HG03469 (cell line): ENCODE measurements around the gene METTL26.

Experiments
- ATAC-seq: cut with Tn5 transposase; IDR thresholded peaks from one replicate; pipeline ENCODE4 v1.9.1; 2021; ENCODE audit warnings: mild to moderate bottlenecking, moderate library complexity, moderate number of reproducible peaks; ENCODE audit not compliant: unreplicated experiment

METTL26 gene

GRCh38 chr16:641326-642188 is 5.5 kb upstream of the METTL26 start, which contains the start of gene MCRIP2:
MCRIP2 (plus strand) TSS chr16:641828; CDS start chr16:641992, 164 bp downstream.
- peak; percentile 32 for ATAC-seq

DNA sequence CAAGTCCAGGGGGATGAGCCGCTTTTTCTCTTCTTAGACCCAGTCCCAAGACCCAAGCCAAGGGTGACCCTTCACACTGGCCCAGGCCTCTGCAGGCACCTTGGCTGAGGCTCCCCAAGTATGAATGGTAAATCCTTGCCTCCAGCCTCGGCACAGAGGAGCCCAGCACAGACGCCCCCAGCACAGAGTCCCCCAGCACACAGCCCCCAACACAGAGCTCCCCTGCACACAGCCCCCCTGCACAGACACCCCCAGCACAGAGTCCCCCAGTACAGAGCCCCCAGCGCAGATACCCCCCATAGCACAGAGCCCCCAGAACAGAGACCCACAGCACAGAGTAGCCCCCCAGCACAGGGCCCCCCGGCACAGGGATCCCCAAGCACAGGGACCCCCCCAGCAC is 4.5 kb upstream of the METTL26 start:
- ATAC-seq: no peak

DNA sequence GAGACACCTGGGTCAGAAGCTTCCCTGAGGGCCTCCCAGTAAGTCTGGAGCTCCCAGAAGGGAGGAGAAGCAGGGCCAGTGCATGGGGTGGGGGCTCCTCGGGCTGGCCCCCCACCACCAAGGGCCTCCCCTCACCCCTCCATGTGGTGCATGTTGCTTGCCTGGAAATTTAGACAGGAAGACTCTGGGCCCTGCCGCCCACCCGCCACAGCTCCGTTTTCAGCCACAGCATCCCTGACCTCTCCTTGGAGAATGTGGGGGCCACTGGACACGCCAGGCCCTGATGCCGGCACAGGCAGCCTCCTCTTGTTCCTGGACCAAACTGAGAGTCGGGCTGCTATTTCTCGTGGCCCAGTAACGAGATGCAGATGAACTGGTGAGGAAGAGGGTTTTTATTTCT is 2.7 kb upstream of the METTL26 start:
- no peak for ATAC-seq

DNA sequence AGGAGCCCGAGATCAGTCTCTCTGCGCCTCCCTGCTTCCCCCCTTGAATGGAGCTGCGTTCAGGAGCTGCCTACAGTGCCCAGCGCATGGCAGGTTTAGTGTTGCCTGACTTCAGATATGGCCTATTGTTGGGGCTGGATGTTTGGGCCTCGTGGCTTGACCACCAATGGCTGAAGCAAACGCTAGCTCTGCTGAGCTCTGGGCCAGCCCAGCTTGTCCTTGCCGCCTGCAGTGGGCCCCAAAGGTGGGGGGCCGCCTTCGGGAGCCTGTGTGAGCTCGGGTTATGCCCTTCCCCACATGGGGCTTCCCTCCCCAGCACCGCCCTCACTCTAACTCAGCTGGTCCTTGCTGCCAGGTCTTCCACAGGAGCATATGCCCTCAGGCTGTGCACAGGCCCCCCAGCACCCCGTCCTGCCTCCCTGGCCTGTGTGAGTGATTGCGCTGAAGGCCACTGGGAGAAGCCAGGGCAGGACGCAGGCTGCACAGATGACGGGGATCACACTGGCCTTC is 2.0 kb upstream of the METTL26 start:
- no peak for ATAC-seq

- ATAC-seq: no peak
Measured at GRCh38 chr16:637081-638018, 1.2 kb upstream of the METTL26 start.

- ATAC-seq: no peak
Measured at GRCh38 chr16:635573-636205, 416 bp downstream of the METTL26 start.

DNA sequence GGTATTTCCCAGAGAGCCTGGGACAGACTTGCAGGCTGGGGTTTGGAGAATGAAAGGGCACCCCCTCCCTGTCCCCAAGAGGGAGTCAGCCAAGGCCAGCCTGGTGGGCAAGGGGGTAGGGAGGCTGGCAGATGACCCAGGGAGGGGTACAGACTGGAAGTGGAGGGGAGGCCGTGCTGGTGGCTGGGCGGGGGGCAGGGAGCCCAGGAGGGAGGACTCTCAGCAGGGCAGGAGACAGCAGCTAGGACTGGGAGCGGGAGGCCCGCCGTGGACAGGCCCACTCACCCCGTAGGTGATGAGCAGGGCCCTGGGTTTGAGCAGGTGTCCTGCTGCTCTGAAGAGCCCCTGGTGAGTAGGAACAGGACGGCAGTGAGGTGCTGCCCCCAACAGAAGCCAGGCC is 1.1 kb downstream of the METTL26 start:
- no peak for ATAC-seq

- no peak for ATAC-seq
Measured at GRCh38 chr16:634051-634670, 1.9 kb downstream of the METTL26 start.

- no peak for ATAC-seq
Measured at GRCh38 chr16:633336-634050, 2.6 kb downstream of the METTL26 start.

DNA sequence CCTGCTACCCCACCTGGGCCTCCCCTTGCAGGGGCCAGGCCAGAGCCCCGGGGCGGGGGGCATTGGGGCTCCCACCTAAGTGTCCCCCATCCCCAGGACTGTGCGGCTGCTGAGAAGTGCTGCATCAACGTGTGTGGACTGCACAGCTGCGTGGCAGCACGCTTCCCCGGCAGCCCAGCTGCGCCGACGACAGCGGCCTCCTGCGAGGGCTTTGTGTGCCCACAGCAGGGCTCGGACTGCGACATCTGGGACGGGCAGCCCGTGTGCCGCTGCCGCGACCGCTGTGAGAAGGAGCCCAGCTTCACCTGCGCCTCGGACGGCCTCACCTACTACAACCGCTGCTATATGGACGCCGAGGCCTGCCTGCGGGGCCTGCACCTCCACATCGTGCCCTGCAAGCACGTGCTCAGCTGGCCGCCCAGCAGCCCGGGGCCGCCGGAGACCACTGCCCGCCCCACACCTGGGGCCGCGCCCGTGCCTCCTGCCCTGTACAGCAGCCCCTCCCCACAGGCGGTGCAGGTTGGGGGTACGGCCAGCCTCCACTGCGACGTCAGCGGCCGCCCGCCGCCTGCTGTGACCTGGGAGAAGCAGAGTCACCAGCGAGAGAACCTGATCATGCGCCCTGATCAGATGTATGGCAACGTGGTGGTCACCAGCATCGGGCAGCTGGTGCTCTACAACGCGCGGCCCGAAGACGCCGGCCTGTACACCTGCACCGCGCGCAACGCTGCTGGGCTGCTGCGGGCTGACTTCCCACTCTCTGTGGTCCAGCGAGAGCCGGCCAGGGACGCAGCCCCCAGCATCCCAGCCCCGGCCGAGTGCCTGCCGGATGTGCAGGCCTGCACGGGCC is 3.4 kb downstream of the METTL26 start:
- ATAC-seq: no peak

DNA sequence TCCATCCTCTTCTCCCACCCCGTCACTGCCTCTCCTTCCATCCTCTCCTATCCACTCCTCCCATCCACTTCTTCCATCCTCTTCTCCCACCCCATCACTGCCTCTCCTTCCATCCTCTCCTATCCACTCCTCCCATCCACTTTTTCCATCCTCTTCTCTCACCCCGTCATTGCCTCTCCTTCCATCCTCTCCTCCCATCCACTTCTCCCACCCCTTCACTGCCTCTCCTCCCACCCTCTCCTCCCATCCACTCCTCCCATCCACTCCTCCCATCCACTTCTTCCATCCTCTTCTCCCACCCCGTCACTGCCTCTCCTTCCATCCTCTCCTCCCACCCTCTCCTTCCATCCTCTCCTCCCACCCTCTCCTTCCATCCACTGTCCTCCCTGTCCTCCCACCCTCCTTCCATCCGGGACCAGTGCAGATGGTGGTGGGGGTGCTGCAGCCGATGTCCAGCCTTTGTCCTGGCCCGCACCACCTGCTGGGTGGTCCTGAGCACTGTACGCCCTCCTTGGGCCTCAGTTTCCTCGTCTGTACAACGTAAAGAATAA is 4.2 kb downstream of the METTL26 start:
- ATAC-seq: no peak

- ATAC-seq: no peak
Measured at GRCh38 chr16:630815-631405, 5.2 kb downstream of the METTL26 start, which contains the start of gene WFIKKN1. WFIKKN1 (plus strand) TSS chr16:630985; CDS start chr16:631254, 269 bp downstream.

DNA sequence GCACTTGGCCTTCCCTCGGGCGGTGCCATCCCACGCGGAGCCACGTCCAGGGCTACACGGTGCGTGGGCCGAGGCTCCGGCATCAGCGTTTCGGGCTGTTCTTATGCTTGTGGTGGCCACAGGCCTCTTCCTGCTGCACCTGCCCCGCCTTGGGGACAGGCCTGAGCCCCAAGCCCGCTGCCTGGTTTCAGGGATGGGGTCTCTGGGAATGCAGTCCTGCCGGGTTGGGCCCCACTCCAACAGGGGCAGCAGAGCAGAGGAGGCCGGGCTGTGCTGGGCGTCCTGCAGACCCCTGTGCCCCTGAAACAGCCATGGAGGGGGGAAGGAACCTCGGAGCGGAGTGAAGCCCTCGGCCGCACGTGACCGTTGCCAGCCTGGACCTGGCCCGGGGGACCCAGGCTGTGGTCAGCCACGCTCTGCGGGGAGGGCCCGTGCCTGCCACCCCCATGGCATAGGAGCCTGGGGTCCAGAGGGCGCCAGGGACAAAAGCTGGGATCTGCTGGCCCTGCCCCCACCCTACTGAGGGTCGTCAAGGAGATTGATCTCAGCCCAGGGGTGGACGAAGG is 5.8 kb downstream of the METTL26 start:
- ATAC-seq: no peak

DNA sequence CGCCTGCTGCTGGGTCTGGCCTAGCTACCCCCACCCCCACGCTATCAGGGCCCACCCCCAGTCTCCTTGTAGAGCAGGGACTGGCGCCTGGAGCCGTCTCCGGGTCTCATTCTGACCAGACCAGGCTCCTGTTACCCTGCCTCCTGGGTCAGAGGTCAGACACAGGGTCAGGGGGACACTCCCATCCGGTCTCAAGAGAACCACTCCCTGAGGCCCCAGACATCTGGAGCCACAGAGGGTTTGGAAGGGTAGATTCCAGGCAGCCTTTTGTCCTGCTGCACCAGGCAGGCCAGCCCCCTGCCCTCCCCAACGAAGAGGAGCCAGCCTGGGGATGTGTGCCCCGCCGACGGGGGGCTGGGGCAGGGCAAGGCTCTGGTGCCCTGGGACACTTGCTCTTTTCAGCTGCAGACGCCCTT is 6.3 kb downstream of the METTL26 start:
- ATAC-seq: no peak

GRCh38 chr16:629185-629832 is 6.8 kb downstream of the METTL26 start:
- ATAC-seq: no peak

DNA sequence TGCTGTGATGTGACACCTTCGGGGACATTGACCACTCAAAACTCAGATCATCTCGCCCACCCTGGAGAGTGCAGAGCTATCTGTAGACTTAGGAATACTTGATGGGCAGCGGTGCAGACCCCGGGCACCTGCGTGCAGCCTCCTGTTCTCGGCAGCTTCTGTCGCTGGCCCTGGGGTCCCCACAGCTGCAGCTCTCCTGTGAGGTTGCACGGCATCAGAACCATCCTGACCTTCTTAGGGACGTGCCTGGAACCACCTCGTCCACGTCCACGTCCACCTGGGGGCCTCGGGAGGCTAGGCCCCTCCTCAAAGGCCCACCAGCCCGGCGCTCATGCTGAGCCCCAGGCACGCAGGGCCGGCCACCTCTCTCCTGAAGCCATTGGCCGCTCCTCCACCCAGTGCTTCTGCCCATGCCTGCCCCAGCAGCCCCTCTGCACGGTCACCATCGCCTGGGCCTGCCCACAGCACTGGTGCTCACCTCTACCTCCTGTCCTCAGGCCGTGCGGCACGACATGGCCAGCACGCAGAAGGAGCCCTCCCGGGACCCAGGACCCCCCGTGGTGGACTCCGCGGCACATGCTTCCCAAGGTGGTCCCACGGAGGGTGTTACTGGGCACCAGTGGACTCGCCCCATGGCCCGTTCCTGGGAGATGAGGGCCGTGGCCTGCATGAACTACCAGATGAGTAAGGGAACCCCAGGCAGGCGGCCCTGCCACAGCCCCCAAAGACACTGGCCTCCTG is 7.6 kb downstream of the METTL26 start:
- ATAC-seq: no peak
